DND-41 (cell line): ENCODE measurements around the gene ROPN1B.
A peak's percentile ranks its signal among the peaks of the same experiment; 100 is the strongest.
"Not testable (repeated sequence)": the region's sequence is repeated elsewhere in the genome, so short reads cannot be mapped to it uniquely, and the experiment has no call there.

Experiments used
- ATAC-seq: fragments of 200-7000 bp; cut with Tn5 transposase; 3 replicates; pipeline ENCODE4 v1.9.1; 2021; ENCODE audit warnings: low read depth; ENCODE audit not compliant: insufficient read depth
- DNase-seq: peaks from one replicate; pipeline ENCODE4 v3.0.0-alpha.2; 2020
- H2AFZ ChIP-seq: 2 replicates; pipeline ENCODE4 v1.6.0; 2012; ENCODE audit warnings: low read depth, low read length
- H3K27ac ChIP-seq: 2 replicates; pipeline ENCODE4 v1.5.1; 2012; ENCODE audit warnings: low read length, inconsistent platforms
- H3K27me3 ChIP-seq: fragments of 200-600 bp; sonication (generic); 2 replicates; pipeline ENCODE4 v1.6.0; 2012; ENCODE audit warnings: low read length, mild to moderate bottlenecking, inconsistent platforms; ENCODE audit not compliant: insufficient read depth, poor library complexity
- H3K36me3 ChIP-seq: 2 replicates; pipeline ENCODE4 v1.5.1; 2012; ENCODE audit warnings: low read length, inconsistent platforms; ENCODE audit not compliant: insufficient read depth
- H3K4me1 ChIP-seq: 2 replicates; pipeline ENCODE4 v1.5.1; 2012; ENCODE audit warnings: mild to moderate bottlenecking, low read length; ENCODE audit not compliant: insufficient read depth
- H3K4me2 ChIP-seq: 2 replicates; pipeline ENCODE4 v1.6.0; 2012; ENCODE audit warnings: mild to moderate bottlenecking, moderate library complexity, low read length, inconsistent platforms; ENCODE audit not compliant: insufficient read depth
- H3K4me3 ChIP-seq, 2 experiments: fragments of 200-600 bp in 1 of 2; shearing (Covaris generic) in 1 of 2; 2 replicates each; pipeline ENCODE4 v1.5.1; 2012 to 2016; ENCODE audit warnings: inconsistent platforms in 2 of 2, low read length in 2 of 2, mild to moderate bottlenecking in 2 of 2, low read depth in 1 of 2, moderate library complexity in 1 of 2
- H3K79me2 ChIP-seq: 2 replicates; pipeline ENCODE4 v1.6.0; 2012; ENCODE audit warnings: low read length, inconsistent platforms; ENCODE audit not compliant: insufficient read depth
- H3K9ac ChIP-seq: 2 replicates; pipeline ENCODE4 v1.6.0; 2012; ENCODE audit warnings: low read depth, mild to moderate bottlenecking, inconsistent platforms, low read length, moderate library complexity
- H3K9me3 ChIP-seq: 2 replicates; pipeline ENCODE4 v1.5.1; 2012; ENCODE audit warnings: low read length, moderate library complexity, mild to moderate bottlenecking, inconsistent platforms; ENCODE audit not compliant: insufficient read depth, severe bottlenecking
- H4K20me1 ChIP-seq: 2 replicates; pipeline ENCODE4 v1.6.0; 2012; ENCODE audit warnings: low read length; ENCODE audit not compliant: insufficient read depth
- CTCF ChIP-seq: IDR thresholded peaks from 2 replicates; pipeline ENCODE4 v1.5.1; 2012; ENCODE audit warnings: borderline replicate concordance, low read length, moderate library complexity, mild to moderate bottlenecking; ENCODE audit not compliant: poor library complexity, severe bottlenecking; ENCODE audit errors: extremely low read depth

Gene ROPN1B

GRCh38 chr3:125968701-125969592 lies at the start of gene ROPN1B:
ROPN1B (plus strand) TSS chr3:125969178; CDS start chr3:125972055, 2,877 bp downstream.
- not testable (repeated sequence) for H3K9me3 ChIP-seq, H3K27me3 ChIP-seq, H3K27ac ChIP-seq, H3K4me1 ChIP-seq, H2AFZ ChIP-seq, H4K20me1 ChIP-seq, DNase-seq, H3K4me2 ChIP-seq, H3K9ac ChIP-seq, H3K4me3 ChIP-seq, H3K36me3 ChIP-seq, H3K79me2 ChIP-seq
- peak; percentile 79 for ATAC-seq

GRCh38 chr3:125920191-125920590 lies 48.8 kb upstream of the ROPN1B start:
- H3K4me3 ChIP-seq, H3K79me2 ChIP-seq, H3K4me2 ChIP-seq: not testable (repeated sequence)

GRCh38 chr3:125920751-125921279 lies 48.2 kb upstream of the ROPN1B start:
- H3K36me3 ChIP-seq, DNase-seq, H3K4me1 ChIP-seq, H3K79me2 ChIP-seq, ATAC-seq, H3K9me3 ChIP-seq, H3K4me2 ChIP-seq, H3K4me3 ChIP-seq, H3K27ac ChIP-seq, H3K27me3 ChIP-seq, H4K20me1 ChIP-seq, H2AFZ ChIP-seq, H3K9ac ChIP-seq: not testable (repeated sequence)

More at GRCh38 chr3:125920191-125920590, 48.8 kb upstream of the ROPN1B start:
- H3K4me1 ChIP-seq = peaks cover 13% of the 10 kb centered on the region
- H2AFZ ChIP-seq, H3K27me3 ChIP-seq, ATAC-seq, H3K9ac ChIP-seq, H3K27ac ChIP-seq, H3K36me3 ChIP-seq, H3K9me3 ChIP-seq, H4K20me1 ChIP-seq, DNase-seq: not testable (repeated sequence)

DNA sequence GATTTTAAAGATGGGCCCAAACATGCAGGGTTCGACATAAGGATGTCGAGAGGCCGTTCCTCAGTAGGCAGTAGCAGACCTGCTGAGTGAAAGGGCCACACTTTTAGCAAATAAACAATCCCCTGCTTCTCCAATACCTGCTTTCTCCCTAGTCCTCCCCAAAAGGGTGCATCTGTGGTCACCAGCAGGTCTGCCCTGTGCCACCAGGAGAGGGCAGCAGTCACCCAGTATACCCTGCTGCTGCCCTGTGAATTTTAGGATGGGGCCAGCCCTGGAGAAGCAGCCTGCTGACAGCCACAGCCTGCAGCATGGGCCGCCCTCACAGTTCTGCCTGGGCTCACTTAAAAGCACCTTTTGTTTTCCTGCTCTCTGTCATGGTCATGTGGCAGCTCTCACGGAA lies 47.3 kb upstream of the ROPN1B start:
- H2AFZ ChIP-seq, H3K36me3 ChIP-seq, H4K20me1 ChIP-seq, H3K27ac ChIP-seq, H3K4me2 ChIP-seq, H3K4me3 ChIP-seq, H3K4me1 ChIP-seq, H3K27me3 ChIP-seq, H3K79me2 ChIP-seq, H3K9me3 ChIP-seq, H3K9ac ChIP-seq: not testable (repeated sequence)
- DNase-seq (peak; percentile 65), ATAC-seq (0 out of 3 replicates have a peak, but pooled peaks have one; percentile 45)
- TF ChIP-seq CTCF = peak; percentile 53

- not testable (repeated sequence) for H3K9ac ChIP-seq, H3K9me3 ChIP-seq, H3K27ac ChIP-seq, H3K4me1 ChIP-seq, ATAC-seq, H4K20me1 ChIP-seq, H3K36me3 ChIP-seq, H2AFZ ChIP-seq, H3K27me3 ChIP-seq, H3K79me2 ChIP-seq, DNase-seq, H3K4me2 ChIP-seq, H3K4me3 ChIP-seq
These were observed 45.5 kb upstream of the ROPN1B start for GRCh38 chr3:125923324-125924115.

DNA sequence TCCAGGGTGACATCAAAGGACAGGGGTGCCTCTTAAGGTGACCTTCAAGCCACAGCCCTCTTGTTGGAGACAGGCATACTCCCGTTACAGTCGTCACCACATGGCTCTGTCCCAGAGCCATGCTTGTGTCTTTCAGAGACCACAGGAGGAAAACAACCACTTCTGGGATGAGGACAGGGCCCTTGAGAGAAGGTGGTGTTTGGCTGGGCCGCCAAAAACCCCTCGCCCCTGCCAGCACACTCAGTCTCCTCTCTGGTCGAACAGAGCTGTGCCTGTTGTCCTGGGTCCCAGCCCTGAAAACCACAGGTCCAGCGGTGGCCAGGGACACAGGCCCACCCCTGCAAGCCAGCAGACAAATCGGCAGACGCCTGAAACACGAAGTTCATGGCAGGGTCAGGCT lies 44.7 kb upstream of the ROPN1B start:
- H2AFZ ChIP-seq, H3K9ac ChIP-seq, DNase-seq: not testable (repeated sequence)

DNA sequence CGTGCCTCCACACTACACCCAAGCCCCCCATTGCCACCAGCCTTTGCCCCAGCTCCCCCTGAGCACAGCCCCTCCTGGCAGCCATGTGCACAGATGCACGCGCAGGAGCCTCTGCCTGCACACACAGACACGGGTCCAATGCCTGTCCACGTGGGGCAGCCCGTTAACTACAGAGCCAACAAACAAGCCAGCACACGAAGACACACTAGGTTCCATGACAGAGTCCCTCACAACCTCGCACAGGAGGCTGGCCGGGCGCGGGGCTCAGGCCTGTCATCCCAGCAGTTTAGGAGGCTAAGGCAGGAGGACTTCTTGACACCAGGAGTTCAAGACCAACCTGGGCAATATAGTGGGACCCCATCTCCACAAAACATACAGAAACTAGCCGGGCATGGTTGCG lies 43.3 kb upstream of the ROPN1B start:
- not testable (repeated sequence) for ATAC-seq, H3K36me3 ChIP-seq, DNase-seq, H3K4me3 ChIP-seq, H3K9me3 ChIP-seq, H3K79me2 ChIP-seq, H3K9ac ChIP-seq, H4K20me1 ChIP-seq, H3K4me1 ChIP-seq, H3K27me3 ChIP-seq, H3K4me2 ChIP-seq, H3K27ac ChIP-seq, H2AFZ ChIP-seq

More for the DNA sequence above, 44.7 kb upstream of the ROPN1B start:
- not testable (repeated sequence) for H3K27me3 ChIP-seq, H3K4me3 ChIP-seq, H3K9me3 ChIP-seq, H4K20me1 ChIP-seq, H3K36me3 ChIP-seq, ATAC-seq, H3K4me1 ChIP-seq, H3K4me2 ChIP-seq, H3K79me2 ChIP-seq, H3K27ac ChIP-seq
